NB4 (cell line): ENCODE data around the gene AFAP1.
A peak's percentile ranks its signal among the peaks of the same experiment; 100 is the strongest.

Experiments used
- DNase-seq: peaks from one replicate; pipeline ENCODE4 v3.0.0; 2010; ENCODE audit warnings: low read depth
- H3K4me3 ChIP-seq: one replicate; pipeline ENCODE4 v1.5.1; 2011; ENCODE audit warnings: mild to moderate bottlenecking, low read depth, low read length, moderate library complexity
- CTCF ChIP-seq: IDR thresholded peaks from one replicate; pipeline ENCODE4 v1.5.1; 2012; ENCODE audit warnings: low read depth, low read length
- MYC ChIP-seq: IDR thresholded peaks from 2 replicates; pipeline ENCODE4 v1.6.1; 2011; ENCODE audit warnings: low read depth, low read length
- POLR2A ChIP-seq: IDR thresholded peaks from 2 replicates; pipeline ENCODE4 v1.6.1; 2011; ENCODE audit warnings: mild to moderate bottlenecking; ENCODE audit not compliant: insufficient read length; ENCODE audit errors: extremely low read depth
- TF ChIP-seq, protein P1 (sequence below): IDR thresholded peaks from 2 replicates; pipeline ENCODE4 v1.6.1; 2011; ENCODE audit warnings: low read depth, low read length

AFAP1 gene

GRCh38 chr4:7863911-7864681 lies 75.6 kb downstream of the AFAP1 start:
- no peak overlapping the region for H3K4me3 ChIP-seq
- peak; percentile 44 for DNase-seq
- TF ChIP-seq, protein P1, sequence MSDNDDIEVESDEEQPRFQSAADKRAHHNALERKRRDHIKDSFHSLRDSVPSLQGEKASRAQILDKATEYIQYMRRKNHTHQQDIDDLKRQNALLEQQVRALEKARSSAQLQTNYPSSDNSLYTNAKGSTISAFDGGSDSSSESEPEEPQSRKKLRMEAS = no peak
- TF ChIP-seq POLR2A (no peak), MYC (no peak), CTCF (no peak)

DNA sequence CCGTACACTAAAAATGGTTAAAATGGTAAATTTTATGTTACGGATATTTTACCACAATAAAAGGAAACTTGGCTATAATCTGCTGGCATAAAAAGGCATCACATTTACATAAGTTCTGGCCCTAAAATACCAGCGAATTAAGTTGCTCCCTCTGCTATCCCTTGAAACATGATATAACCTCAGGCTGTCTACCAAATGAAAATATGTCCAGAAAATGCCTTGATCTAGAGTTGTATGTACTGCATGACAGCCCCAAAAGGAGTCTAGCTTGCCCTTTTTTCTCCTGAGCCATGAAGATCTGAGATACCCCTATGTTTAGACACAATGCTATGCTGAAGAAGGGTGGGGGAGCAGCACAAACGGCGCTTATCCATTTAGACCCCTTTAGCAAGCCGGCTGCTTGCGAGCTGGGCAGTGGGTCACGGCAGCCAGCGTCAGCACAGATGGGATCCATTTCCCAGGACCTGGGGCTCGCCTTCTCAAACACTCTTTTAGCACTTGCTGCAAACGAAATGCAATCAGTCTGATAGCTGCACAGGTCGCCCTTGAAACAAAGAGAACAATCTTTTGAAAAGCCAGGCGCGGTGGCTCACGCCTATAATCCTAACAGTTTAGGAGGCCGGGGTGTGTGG lies 77.0 kb downstream of the AFAP1 start:
- DNase-seq = no peak
- TF ChIP-seq, protein P1 = no peak
- no peak for TF ChIP-seq CTCF
- TF ChIP-seq POLR2A = no peak
- no peak for TF ChIP-seq MYC
- no peak overlapping the region for H3K4me3 ChIP-seq

DNA sequence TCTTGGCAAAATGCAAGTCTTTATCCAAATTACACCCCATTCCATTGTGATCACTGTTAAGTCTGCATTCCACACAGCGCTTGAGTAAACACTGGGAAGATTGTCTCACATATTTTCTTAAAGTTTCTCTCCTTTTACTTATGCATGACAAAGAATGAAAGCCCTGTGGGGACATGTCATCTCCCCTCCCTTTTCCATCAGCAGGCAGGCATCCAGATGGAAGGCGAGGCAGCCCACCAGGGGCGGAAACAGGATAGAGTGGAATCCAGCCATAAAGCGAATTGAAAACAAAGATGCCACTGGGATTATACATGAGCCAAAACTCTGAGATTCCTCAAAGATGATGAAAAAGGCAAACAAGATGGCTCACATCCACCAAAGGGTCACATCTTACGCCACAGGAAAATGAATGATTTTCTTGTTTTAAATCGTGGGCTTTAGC lies 78.2 kb downstream of the AFAP1 start:
- DNase-seq = no peak
- H3K4me3 ChIP-seq = no peak overlapping the region
- TF ChIP-seq MYC = no peak
- TF ChIP-seq CTCF = no peak
- TF ChIP-seq, protein P1 = no peak
- no peak for TF ChIP-seq POLR2A

- TF ChIP-seq, protein P1 = no peak
- TF ChIP-seq POLR2A (no peak), CTCF (no peak), MYC (no peak)
- no peak overlapping the region for H3K4me3 ChIP-seq
- DNase-seq = no peak
These were observed 79.0 kb downstream of the AFAP1 start for GRCh38 chr4:7860600-7861163.

DNA sequence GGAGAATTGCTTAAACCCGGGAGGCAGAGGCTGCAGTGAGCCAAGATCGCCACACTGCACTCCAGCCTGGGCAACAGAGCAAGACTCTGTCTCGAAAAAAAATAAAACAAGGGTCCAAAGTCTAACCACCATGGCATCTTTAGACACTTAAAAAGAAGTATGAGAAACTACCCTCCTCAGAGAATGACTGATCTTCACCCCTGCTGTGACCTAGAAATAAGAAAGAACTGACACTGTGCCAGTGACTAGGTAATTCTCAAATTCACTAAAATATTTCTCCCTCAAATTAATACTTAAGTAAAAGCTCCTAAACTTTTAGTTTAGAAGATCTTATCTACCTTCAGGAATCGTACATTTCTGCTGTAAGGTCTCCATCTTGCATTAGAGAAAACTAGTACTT lies 80.3 kb downstream of the AFAP1 start:
- no peak for TF ChIP-seq CTCF
- no peak for TF ChIP-seq MYC
- TF ChIP-seq, protein P1 = no peak
- no peak for TF ChIP-seq POLR2A
- DNase-seq = no peak

More for the DNA sequence above, 80.3 kb downstream of the AFAP1 start:
- H3K4me3 ChIP-seq = no peak overlapping the region
